ENCODE results near the gene P2RX2.

DNA sequence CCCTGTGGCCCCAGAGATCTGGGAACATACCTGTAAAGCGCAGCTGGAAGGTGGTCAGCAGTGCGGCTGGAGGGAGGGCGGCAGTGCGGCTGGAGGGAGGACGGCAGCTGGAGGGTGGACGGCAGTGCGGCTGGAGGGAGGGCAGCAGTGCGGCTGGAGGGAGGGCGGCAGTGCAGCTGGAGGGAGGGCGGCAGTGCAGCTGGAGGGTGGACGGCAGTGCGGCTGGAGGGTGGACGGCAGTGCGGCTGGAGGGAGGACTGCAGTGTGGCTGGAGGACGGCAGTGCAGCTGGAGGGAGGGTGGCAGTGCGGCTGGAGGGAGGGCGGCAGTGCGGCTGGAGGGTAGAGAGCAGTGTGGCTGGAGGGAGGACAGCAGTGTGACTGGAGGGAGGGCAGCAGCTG lies 31.6 kb upstream of the P2RX2 start:
- no peak for TF ChIP-seq POLR2A (IDR thresholded peaks at IDR 0.05)
- TF ChIP-seq, protein P1, sequence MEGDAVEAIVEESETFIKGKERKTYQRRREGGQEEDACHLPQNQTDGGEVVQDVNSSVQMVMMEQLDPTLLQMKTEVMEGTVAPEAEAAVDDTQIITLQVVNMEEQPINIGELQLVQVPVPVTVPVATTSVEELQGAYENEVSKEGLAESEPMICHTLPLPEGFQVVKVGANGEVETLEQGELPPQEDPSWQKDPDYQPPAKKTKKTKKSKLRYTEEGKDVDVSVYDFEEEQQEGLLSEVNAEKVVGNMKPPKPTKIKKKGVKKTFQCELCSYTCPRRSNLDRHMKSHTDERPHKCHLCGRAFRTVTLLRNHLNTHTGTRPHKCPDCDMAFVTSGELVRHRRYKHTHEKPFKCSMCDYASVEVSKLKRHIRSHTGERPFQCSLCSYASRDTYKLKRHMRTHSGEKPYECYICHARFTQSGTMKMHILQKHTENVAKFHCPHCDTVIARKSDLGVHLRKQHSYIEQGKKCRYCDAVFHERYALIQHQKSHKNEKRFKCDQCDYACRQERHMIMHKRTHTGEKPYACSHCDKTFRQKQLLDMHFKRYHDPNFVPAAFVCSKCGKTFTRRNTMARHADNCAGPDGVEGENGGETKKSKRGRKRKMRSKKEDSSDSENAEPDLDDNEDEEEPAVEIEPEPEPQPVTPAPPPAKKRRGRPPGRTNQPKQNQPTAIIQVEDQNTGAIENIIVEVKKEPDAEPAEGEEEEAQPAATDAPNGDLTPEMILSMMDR (IDR thresholded peaks at IDR 0.05) = no peak

Measured in upper lobe of left lung (tissue), 4 donors.